ENCODE measurements around the gene DNAJC6. TPM values are rescaled to one million over a fixed set of nuclear protein-coding genes. Genes with fewer than 3 reads are reported as not detected.

Gene DNAJC6
- total RNA-seq, 1 donor from 2014 or later = 4.1 TPM

DNA sequence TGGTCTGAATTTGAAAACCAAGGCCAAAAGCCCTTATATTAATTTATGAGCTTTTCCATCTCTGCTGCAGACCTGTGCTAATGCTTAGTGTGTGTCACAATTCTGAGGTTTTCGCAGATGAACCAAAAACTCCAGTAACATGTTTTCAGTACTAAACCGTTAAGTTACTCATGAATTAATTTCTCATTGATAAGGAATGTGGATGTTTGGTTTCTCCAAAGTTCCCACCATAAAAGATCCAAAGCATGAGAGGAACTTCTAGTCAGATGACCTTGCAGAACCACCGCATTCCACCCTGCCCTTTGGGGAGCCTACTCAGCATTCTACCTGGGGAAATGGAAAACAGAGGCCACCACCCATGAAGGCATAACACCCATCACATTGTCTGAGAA, 103.6 kb downstream of the DNAJC6 start:
- H3K27me3 Mint-ChIP-seq = no peaks in the 10 kb centered on the region
- H3K36me3 Mint-ChIP-seq = peaks cover 5% of the 10 kb centered on the region

DNA sequence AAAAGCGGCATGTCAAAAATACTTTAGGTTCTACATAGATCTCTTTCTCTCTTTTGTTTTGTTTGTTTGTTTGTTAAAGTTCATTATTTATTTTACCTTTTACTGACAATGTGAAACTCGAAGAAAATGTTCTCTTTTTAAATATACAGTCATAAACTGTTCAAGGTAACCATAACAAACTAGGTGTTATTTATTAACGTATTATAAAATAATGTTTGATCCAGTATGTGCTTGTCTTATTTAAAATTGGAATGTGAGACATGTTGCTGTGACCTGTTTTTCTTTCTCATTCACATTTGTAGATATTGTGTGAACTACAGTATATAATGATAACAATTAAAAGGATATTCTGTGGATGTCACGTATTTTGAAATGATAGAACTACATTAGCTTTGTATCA, 105.2 kb downstream of the DNAJC6 start:
- no peaks in the 10 kb centered on the region for H3K9me3 Mint-ChIP-seq
- no peaks in the 10 kb centered on the region for H3K27me3 Mint-ChIP-seq
- peaks cover 5% of the 10 kb centered on the region for H3K36me3 Mint-ChIP-seq
- no peak overlapping the region for H3K27ac Mint-ChIP-seq
- TF ChIP-seq, protein P1, sequence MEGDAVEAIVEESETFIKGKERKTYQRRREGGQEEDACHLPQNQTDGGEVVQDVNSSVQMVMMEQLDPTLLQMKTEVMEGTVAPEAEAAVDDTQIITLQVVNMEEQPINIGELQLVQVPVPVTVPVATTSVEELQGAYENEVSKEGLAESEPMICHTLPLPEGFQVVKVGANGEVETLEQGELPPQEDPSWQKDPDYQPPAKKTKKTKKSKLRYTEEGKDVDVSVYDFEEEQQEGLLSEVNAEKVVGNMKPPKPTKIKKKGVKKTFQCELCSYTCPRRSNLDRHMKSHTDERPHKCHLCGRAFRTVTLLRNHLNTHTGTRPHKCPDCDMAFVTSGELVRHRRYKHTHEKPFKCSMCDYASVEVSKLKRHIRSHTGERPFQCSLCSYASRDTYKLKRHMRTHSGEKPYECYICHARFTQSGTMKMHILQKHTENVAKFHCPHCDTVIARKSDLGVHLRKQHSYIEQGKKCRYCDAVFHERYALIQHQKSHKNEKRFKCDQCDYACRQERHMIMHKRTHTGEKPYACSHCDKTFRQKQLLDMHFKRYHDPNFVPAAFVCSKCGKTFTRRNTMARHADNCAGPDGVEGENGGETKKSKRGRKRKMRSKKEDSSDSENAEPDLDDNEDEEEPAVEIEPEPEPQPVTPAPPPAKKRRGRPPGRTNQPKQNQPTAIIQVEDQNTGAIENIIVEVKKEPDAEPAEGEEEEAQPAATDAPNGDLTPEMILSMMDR (conservative IDR thresholded peaks at IDR 0.05) = no peak
- H3K4me3 Mint-ChIP-seq = no peak overlapping the region
- DNase-seq (ENCODE audit: extremely low spot score, unreplicated experiment) = no peak
- H3K4me1 Mint-ChIP-seq (ENCODE audit: unreplicated experiment) = peaks cover 10% of the 10 kb centered on the region

More for the DNA sequence above, 103.6 kb downstream of the DNAJC6 start:
- TF ChIP-seq, protein P1 (conservative IDR thresholded peaks at IDR 0.05) = no peak
- H3K27ac Mint-ChIP-seq = no peak overlapping the region
- DNase-seq (ENCODE audit: extremely low spot score, unreplicated experiment) = no peak
- H3K4me1 Mint-ChIP-seq (ENCODE audit: unreplicated experiment) = no peaks in the 10 kb centered on the region
- no peak overlapping the region for H3K4me3 Mint-ChIP-seq
- H3K9me3 Mint-ChIP-seq = no peaks in the 10 kb centered on the region

DNA sequence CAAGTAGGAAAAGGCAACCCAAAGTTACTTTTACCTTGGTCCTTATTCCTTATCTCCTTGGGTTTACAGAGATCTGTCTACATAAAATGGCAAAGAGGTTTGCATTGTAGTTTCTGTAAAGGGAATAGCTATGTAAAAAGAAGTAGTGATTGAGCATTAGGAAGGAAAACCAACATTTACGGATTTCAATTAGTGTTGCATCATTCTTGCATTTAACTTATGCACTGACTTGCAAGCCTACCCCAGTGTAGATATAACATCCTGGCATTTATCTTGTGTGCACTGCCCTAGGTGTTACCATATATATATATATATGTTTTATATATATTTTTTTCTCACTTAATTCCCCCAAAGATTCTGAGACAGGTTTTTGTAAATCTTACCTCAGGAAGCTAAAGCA, 107.4 kb downstream of the DNAJC6 start:
- TF ChIP-seq, protein P1 (conservative IDR thresholded peaks at IDR 0.05) = no peak
- no peak for DNase-seq (ENCODE audit: extremely low spot score, unreplicated experiment)
- H3K9me3 Mint-ChIP-seq = no peaks in the 10 kb centered on the region
- H3K4me3 Mint-ChIP-seq = no peak overlapping the region
- H3K27ac Mint-ChIP-seq = no peak overlapping the region
- H3K27me3 Mint-ChIP-seq = no peaks in the 10 kb centered on the region
- peaks cover 5% of the 10 kb centered on the region for H3K36me3 Mint-ChIP-seq
- peaks cover 14% of the 10 kb centered on the region for H3K4me1 Mint-ChIP-seq (ENCODE audit: unreplicated experiment)

DNA sequence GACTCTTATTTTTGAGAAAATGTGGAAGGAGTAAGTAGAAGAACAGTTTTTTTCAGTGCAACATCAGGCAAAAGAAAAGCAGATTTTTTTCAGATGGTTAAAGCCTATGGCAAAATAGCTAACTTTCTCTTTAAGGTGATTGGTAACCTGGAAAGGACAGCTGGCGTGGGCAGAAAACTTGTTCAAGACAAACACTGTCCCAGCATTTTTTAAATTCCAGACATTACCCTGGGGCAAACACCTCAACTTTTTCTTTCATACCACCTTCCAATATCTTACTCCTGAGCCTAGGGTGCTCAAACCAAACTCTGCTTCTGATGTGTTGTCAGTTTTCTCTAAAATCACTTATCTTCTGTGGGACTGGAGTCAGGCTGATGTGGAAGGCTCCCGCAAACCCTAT, 108.4 kb downstream of the DNAJC6 start:
- Mint-ChIP-seq H3K36me3 (no peaks in the 10 kb centered on the region), H3K4me3 (peak overlapping the region; percentile 21), H3K9me3 (no peaks in the 10 kb centered on the region), H3K27ac (peak overlapping the region; percentile 40), H3K27me3 (no peaks in the 10 kb centered on the region), H3K4me1 (ENCODE audit: unreplicated experiment) (peaks cover 14% of the 10 kb centered on the region)
- DNase-seq (ENCODE audit: extremely low spot score, unreplicated experiment) = no peak
- TF ChIP-seq, protein P1 (conservative IDR thresholded peaks at IDR 0.05) = no peak

DNA sequence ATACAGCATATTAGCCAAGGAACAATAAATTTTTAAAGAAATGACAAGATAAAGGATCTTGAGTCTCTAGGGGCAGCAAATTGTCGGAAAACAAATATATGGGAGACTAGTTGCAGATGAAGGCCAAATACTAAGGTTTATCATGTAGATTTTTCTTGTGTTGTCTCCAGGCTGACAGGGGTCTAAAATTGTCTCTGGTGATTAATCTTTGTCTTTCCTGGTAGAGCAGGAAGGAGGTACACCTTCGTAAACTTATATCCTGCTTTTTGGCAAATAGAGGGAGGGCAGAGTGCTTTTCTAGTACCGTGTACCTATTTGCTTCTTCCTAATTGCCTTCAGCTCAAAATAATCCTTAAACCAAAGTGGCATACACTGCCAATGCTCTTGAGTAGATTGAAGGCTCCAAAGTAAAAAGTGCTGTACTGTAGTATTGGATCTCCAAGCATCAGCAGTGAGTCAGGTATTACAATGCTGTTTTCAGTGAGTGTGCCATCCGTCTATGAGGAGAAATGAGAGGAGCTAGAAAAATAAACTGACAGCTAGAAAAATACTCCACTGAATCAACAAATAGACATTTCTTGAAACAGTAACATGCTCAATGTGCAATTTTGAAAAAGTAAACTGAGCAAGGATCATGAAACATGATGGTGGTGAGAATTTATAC, 109.3 kb downstream of the DNAJC6 start:
- H3K36me3 Mint-ChIP-seq = no peaks in the 10 kb centered on the region
- H3K9me3 Mint-ChIP-seq = no peaks in the 10 kb centered on the region
- DNase-seq (ENCODE audit: extremely low spot score, unreplicated experiment) = no peak
- no peaks in the 10 kb centered on the region for H3K27me3 Mint-ChIP-seq
- H3K27ac Mint-ChIP-seq = peak overlapping the region; percentile 90
- TF ChIP-seq, protein P1 (conservative IDR thresholded peaks at IDR 0.05) = no peak
- H3K4me3 Mint-ChIP-seq = no peak overlapping the region
- peaks cover 14% of the 10 kb centered on the region for H3K4me1 Mint-ChIP-seq (ENCODE audit: unreplicated experiment)
